Colonic mucosa (tissue), 4 donors: Measurements from ENCODE around the gene RER1. TPM values are rescaled to one million over a fixed set of nuclear protein-coding genes. Genes with fewer than 3 reads are reported as not detected.

Source experiments
- DNase-seq: peaks from one replicate; pipeline ENCODE4 v3.0.0-alpha.2; 2020
- H3K27ac ChIP-seq: fragments of 200-600 bp; one replicate; pipeline ENCODE4 v1.8.0; 2021
- H3K27me3 ChIP-seq: fragments of 200-600 bp; one replicate; pipeline ENCODE4 v1.8.0; 2021
- H3K36me3 ChIP-seq: fragments of 200-600 bp; one replicate; pipeline ENCODE4 v1.8.0; 2021
- H3K4me1 ChIP-seq: fragments of 200-600 bp; one replicate; pipeline ENCODE4 v1.8.0; 2021; ENCODE audit warnings: mild to moderate bottlenecking
- H3K4me3 ChIP-seq: fragments of 200-600 bp; one replicate; pipeline ENCODE4 v1.8.0; 2021
- H3K9ac ChIP-seq, 2 donors: one replicate each; pipeline ENCODE4 v1.7.0; 2013; ENCODE audit warnings: control low read depth in 2 of 2, low read depth in 2 of 2, low read length in 2 of 2
- H3K9me3 ChIP-seq: fragments of 200-600 bp; one replicate; pipeline ENCODE4 v1.8.0; 2021
- CTCF ChIP-seq: fragments of 200-600 bp; IDR thresholded peaks from one replicate; pipeline ENCODE4 v1.8.0; 2022; ENCODE audit warnings: antibody characterized with exemption, mild to moderate bottlenecking
- intact Hi-C: fragments of 100-400 bp; cut with DNase I; formaldehyde crosslinking; loops from one replicate; pipeline ENCODE4 v1.14.1; 2022
- total RNA-seq, 2 donors: library from RNA; stranded (reverse); fragmentation: NEBNext Ultra II Directional in 1 of 2; extraction: Animal tissue kit (Norgen Biotek cat#: 25700) in 1 of 2; gene quantifications; one replicate each; pipeline ENCODE4 v1.2.1, GENCODE V29; 2021
- donor health status: healthy.
- donor health status: DM: no; HTN: no; CAD: no.
- donor health status: DM: no; HTN: no; CAD: no.

RER1 gene
- total RNA-seq, 2 donors from 2014 or later = 190 to 216 TPM

DNA sequence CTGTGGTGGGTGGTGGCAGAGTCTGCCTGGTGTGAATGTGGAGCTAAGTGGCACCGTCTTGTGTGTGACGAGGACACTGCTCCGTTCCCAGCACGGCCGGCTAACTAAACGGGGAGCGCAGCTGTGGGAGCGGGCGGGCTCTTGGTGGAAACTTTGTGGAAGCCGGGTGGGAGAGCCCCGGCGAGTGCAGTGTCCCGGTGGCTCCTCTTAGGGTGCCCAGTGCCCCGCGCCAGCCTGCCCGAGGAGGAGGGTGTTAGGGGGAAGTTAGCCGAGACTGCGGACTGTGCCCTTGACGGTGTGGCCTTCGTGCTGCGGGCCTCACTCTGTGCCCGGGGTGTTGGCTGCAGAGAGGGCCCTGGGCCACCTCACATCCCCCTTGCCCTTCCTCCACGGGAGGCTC, 10.8 kb downstream of the RER1 start:
- Histone ChIP-seq H3K4me1 (no peaks in the 10 kb centered on the region), H3K9ac (no peak overlapping the region), H3K27ac (no peak overlapping the region), H3K9me3 (no peaks in the 10 kb centered on the region), H3K36me3 (peaks cover 39% of the 10 kb centered on the region), H3K27me3 (no peaks in the 10 kb centered on the region), H3K4me3 (no peak overlapping the region)
- TF ChIP-seq CTCF = no peak
- intact Hi-C loops = no loop called here
- DNase-seq = no peak

- Histone ChIP-seq H3K36me3 (peaks cover 31% of the 10 kb centered on the region), H3K27ac (no peak overlapping the region), H3K9me3 (no peaks in the 10 kb centered on the region), H3K9ac (no peak overlapping the region), H3K4me1 (no peaks in the 10 kb centered on the region), H3K4me3 (no peak overlapping the region), H3K27me3 (no peaks in the 10 kb centered on the region)
- no peak for TF ChIP-seq CTCF
- DNase-seq = no peak
- intact Hi-C loops = no loop called here
These were observed 11.6 kb downstream of the RER1 start for GRCh38 chr1:2403273-2403672.

DNA sequence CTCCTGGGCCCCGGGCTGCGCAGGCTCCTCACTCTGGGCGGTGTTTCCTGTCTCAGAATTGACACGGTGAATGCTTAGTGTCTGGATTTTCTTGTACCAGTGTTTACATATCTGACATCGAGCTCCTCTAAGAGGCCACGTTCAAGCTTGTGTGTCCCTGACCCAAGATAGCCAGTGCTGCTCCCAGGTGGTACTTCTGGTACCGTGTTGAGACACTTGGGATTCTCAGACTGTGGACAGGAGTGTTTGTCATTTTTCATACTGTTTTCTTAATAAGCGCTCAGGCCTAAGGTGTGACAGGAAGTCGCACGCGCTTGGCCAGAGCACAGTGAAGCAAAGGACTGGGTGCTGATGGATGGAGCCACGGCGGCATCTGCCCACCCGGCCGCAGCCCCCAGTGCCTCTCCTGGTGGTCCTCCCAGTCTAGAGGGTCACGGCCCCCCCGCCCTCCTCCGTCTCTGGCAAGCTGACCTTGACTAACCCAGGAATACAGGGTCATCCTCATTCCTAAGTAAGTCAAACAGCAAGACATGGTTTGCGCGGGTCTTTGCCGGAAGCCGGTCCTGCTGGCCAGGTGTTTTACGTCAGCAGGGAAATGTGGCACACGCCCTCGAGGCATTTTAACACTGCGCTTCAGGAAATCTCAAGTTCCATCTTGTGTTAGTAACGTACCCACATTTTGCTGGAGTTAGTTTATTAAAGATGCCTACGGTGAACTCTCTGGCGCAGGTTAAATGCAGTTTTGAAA, 12.7 kb downstream of the RER1 start:
- Histone ChIP-seq H3K4me3 (no peak overlapping the region), H3K9me3 (no peaks in the 10 kb centered on the region), H3K36me3 (peaks cover 30% of the 10 kb centered on the region), H3K27me3 (no peaks in the 10 kb centered on the region), H3K4me1 (no peaks in the 10 kb centered on the region), H3K27ac (no peak overlapping the region), H3K9ac (no peak overlapping the region)
- TF ChIP-seq CTCF = no peak
- no peak for DNase-seq
- intact Hi-C loops = no loop called here

- H3K27ac ChIP-seq = no peak overlapping the region
- H3K4me3 ChIP-seq = no peak overlapping the region
- H3K9me3 ChIP-seq = no peaks in the 10 kb centered on the region
- no peaks in the 10 kb centered on the region for H3K4me1 ChIP-seq
- TF ChIP-seq CTCF = no peak
- intact Hi-C loops = no loop called here
- H3K9ac ChIP-seq = no peak overlapping the region
- H3K27me3 ChIP-seq = no peaks in the 10 kb centered on the region
- DNase-seq = no peak
- peaks cover 26% of the 10 kb centered on the region for H3K36me3 ChIP-seq
These were observed 13.4 kb downstream of the RER1 start for GRCh38 chr1:2404890-2405511.

DNA sequence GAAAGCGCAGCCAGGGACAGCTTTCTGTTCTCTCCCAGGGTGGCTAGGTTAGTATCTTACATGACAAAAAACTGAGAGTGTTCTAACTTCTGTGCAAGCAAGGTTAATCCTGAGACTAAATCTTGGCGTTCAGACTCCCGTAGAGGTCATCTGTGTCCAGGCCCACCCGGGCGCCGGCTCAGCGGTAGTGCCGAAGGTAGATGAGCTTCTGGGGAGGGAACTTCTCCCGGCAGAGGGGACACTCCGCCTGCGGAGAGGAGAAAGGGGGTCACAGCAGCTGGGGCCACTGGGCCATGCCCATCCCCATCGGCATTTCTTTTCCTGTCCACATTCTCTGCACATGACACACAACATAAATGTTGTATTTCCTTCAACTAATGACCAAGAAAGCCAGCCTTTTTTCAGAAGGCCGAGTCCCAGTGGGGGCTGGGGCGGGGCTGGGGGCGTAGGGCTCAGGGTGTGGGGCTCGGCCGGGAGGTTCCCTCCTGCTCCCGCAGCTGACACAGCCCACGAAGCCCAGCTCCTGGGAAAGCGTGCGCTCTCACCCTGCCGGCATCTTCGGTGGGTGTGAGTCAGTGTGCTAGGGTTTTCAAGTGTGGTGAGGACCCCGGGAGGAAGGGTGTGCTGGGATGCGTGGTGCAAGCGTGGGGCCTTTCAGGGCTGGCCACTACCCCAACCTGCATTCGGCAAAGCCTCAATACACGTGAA, 14.1 kb downstream of the RER1 start:
- Histone ChIP-seq H3K27me3 (no peaks in the 10 kb centered on the region), H3K9ac (no peak overlapping the region), H3K4me1 (no peaks in the 10 kb centered on the region), H3K27ac (no peak overlapping the region), H3K36me3 (peaks cover 23% of the 10 kb centered on the region), H3K4me3 (no peak overlapping the region), H3K9me3 (no peaks in the 10 kb centered on the region)
- no peak for DNase-seq
- no peak for TF ChIP-seq CTCF
- intact Hi-C loops = no loop called here
